Subcutaneous adipose tissue (tissue), 4 donors: Measurements from ENCODE around the gene LYZL4. TPM values are rescaled to one million over a fixed set of nuclear protein-coding genes. Genes with fewer than 3 reads are reported as not detected.

Experiments used
- total RNA-seq, 4 donors: library from RNA; depleted of rRNA; stranded (reverse); fragments of >200 nt; gene quantifications; one replicate each; pipeline ENCODE4 v1.1.0, GENCODE V29; 2016
- TF ChIP-seq, protein P1 (sequence below): fragments of 450-650 bp; IDR thresholded peaks from one replicate; pipeline ENCODE4 v1.5.1; 2016; ENCODE audit warnings: low read depth, mild to moderate bottlenecking, control low read depth, antibody characterized with exemption, moderate library complexity

LYZL4 gene
- total RNA-seq, 4 donors from 2014 or later: not detected

DNA sequence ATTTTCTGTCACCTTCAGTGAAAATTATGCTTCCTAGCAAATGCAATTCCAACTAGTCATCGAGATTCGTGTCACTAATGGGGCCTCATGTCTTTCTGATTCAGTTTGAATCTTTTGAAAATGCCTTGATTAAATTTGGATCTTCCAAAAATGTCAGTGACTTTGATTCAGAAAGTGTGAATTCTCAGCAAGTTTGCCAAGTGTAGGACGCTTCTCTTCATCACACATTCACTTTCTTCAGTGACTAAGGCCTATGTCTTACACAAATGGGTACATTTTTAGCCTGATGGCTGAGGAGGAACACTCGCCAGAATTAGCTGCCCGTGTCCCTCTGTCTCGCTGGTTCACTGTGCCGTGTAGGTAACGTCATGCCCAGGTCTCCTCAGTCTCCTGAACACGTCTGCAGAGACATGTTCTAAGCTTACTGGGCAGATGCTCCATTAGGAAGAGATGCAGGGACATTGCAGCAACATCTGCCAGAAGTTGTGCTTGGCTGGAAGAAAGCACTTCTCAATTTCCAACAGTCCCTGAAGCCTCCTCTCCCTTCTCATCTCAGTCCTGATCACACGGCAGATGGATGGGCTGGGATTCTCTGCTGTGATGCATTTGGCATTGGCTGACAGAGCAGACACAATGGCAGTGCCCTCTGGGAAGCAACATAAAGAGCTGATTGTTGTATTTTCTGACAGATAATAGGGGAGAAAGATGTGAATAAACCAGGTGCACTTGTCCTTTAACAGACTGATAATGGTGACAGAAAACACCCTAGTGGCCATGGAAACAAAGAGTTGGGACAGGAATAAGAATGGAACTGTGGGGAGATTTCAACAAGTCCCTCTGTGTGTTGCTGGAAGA is 29.1 kb upstream of the LYZL4 start:
- TF ChIP-seq, protein P1, sequence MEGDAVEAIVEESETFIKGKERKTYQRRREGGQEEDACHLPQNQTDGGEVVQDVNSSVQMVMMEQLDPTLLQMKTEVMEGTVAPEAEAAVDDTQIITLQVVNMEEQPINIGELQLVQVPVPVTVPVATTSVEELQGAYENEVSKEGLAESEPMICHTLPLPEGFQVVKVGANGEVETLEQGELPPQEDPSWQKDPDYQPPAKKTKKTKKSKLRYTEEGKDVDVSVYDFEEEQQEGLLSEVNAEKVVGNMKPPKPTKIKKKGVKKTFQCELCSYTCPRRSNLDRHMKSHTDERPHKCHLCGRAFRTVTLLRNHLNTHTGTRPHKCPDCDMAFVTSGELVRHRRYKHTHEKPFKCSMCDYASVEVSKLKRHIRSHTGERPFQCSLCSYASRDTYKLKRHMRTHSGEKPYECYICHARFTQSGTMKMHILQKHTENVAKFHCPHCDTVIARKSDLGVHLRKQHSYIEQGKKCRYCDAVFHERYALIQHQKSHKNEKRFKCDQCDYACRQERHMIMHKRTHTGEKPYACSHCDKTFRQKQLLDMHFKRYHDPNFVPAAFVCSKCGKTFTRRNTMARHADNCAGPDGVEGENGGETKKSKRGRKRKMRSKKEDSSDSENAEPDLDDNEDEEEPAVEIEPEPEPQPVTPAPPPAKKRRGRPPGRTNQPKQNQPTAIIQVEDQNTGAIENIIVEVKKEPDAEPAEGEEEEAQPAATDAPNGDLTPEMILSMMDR: no peak

DNA sequence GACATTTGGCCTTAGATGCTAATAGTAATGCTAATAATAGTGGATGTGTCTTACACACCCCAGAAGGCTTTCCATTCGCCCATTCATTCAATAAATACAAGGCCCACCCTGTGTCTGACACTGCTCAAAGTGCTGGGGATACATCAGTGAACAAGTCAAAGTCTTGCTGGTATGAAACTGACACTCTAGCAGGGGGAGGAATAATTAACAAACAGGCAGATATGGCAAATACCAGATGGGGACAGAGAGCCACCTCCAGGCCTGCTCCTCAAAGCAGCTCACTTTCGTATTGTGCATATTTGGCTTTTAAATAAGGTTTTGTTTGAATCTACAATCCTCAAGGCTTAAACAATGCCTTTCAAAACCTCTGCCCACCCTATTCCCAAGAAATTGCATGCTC is 28.3 kb upstream of the LYZL4 start:
- TF ChIP-seq, protein P1: no peak

DNA sequence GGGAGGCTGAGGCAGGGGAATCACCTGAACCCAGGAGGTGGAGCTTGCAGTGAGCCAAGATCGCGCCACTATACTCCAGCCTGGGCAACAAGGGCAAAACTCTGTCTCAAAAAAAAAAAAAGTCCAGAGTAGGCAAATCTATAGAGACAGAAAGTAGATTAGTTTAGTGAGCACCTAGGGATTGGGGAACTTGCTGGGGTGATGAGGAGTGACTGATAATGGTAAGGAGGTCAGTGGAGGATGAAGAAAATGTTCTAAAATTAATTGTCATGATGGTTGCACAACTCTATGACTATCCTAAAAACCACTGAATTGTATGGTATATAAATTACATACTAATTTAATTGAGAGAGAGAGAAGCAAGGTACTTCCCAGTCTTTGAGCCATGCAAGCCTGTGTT is 27.8 kb upstream of the LYZL4 start:
- TF ChIP-seq, protein P1: no peak

DNA sequence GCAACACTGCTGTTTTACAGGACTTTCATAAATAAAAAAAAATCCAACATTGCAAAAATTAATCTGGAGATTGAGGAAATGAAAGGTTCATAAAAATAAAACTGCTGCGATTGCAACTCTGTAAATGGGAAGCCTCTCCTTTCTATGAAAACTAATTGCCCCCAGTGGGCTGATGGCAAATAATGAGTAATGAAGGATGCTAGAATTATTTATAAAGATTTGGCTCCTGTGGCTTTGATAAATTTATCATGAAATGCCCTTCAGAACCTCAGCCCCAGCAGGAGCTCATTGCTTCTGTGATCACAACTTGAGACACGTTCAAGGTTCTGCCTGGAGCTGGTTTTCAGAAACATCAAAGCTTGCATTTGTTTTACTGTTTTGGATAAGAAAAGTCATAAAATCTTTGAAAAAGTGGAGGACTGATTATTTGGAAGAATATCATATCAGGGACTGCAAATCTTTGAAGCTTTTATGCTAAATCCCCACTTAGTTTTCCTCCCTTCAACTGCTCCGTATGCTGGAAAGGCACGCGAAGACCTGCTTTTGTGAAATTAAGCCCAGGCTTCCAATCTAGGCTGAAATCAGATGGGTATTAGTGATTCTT is 24.5 kb upstream of the LYZL4 start:
- TF ChIP-seq, protein P1: no peak

DNA sequence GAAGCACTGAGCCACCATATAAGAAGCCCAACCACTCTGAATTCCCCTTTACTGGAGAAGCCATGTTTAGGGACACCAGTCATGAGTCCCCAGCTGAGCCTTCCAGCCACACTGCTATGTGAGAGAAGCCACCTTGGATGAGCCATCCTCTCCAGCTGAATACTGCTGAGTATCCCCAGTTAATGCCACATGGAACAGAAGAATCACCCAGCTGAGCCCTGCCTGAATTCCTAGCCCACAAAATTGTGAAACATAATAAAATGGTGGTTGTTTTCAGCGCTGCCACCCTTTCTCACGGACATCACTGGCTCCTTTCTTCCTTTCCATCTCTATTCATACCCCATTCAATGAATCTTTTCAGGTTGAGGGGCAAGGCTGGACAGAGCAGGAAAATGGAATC is 22.1 kb upstream of the LYZL4 start:
- TF ChIP-seq, protein P1: no peak

DNA sequence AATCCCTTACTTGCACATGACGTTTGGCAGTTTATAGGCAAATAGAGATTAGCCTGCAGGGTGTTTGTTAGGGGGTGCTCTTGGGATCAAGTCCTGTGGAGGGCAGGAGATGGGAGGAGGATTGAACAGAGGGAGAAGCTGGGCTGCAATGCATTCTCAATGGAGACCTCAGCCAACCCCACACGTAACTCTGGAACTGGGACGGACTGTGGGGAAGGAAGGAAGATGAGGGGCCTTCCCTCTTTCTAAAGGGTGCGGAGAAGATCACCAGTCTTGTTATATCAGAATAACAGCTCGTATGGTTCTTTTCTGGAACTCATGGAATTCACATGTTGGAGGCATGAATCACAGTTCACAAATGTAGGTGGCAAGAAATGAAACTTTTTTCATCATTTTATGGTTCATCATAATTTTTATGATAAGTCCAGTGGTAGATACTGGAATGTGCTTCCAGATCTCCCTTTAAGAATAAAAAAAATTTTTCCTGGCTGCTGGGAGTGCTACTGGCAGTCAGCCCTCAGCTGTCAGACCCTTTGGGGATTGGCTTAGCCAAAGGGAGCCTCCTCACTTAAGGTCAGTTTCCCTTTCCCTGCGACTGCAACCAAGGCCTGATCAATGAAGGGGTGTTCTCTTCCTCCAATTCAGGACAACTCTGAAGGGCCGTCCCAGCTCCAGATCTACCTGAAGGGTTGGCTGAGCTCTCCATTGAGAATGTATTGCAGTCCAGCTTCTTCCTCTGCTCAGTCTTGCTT is 20.5 kb upstream of the LYZL4 start:
- TF ChIP-seq, protein P1: no peak

DNA sequence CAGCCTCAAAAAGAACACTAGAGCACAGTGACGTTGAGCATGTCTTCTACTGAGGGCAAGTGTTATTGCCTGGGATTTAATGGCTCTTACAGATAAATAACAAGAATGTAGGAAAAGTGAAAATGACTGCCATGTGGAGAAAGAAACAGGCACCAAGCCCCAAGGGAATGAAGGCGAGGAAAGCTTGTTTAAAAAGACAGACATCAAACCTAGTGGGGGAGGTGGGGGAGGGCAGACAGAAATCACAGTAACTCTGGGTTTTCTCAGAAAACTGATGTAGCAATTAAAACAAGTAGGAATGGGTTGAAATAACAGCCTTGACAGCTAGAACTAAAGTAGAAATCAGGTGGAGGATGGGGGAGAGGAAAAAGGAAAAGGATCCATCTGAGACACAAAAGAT is 18.4 kb upstream of the LYZL4 start:
- TF ChIP-seq, protein P1: no peak
